Osteocyte (in vitro differentiated cells): ENCODE results near the gene UTP25. TPM values are rescaled to one million over a fixed set of nuclear protein-coding genes. Genes with fewer than 3 reads are reported as not detected.
A peak's percentile ranks its signal among the peaks of the same experiment; 100 is the strongest.

Source experiments
- DNase-seq: peaks from one replicate; pipeline ENCODE4 v3.0.0; 2021; ENCODE audit warnings: mixed read lengths; ENCODE audit not compliant: unreplicated experiment; ENCODE audit errors: extremely low spot score
- H3K27ac Mint-ChIP-seq: one replicate; pipeline ENCODE4 v1.8.0; 2021; ENCODE audit warnings: mild to moderate bottlenecking, mixed read lengths; ENCODE audit not compliant: unreplicated experiment
- H3K27me3 Mint-ChIP-seq: one replicate; pipeline ENCODE4 v1.8.0; 2021; ENCODE audit warnings: mixed read lengths; ENCODE audit not compliant: unreplicated experiment
- H3K36me3 Mint-ChIP-seq: one replicate; pipeline ENCODE4 v1.8.0; 2021; ENCODE audit warnings: mixed read lengths; ENCODE audit not compliant: unreplicated experiment
- H3K4me1 Mint-ChIP-seq: one replicate; pipeline ENCODE4 v1.8.0; 2021; ENCODE audit warnings: mixed read lengths; ENCODE audit not compliant: unreplicated experiment
- H3K4me3 Mint-ChIP-seq: one replicate; pipeline ENCODE4 v1.8.0; 2021; ENCODE audit warnings: mild to moderate bottlenecking, moderate library complexity, mixed read lengths; ENCODE audit not compliant: unreplicated experiment
- H3K9me3 Mint-ChIP-seq: one replicate; pipeline ENCODE4 v1.8.0; 2021; ENCODE audit warnings: mixed read lengths; ENCODE audit not compliant: unreplicated experiment
- total RNA-seq: library from RNA; stranded (reverse); gene quantifications from 2 replicates; pipeline ENCODE4 v1.2.1, GENCODE V29; 2021
- TF ChIP-seq, protein P1 (sequence below): fragments of 200-600 bp; sonication (generic); IDR thresholded peaks from 2 replicates; pipeline ENCODE4 v1.5.0; 2021; ENCODE audit warnings: antibody characterized with exemption, mild to moderate bottlenecking, moderate library complexity

Gene UTP25
- total RNA-seq, 1 donor from 2014 or later: 7.3 TPM

- no peaks in the 10 kb centered on the region for H3K36me3 Mint-ChIP-seq
- H3K27ac Mint-ChIP-seq: no peak overlapping the region
- no peaks in the 10 kb centered on the region for H3K9me3 Mint-ChIP-seq
- DNase-seq: no peak
- H3K27me3 Mint-ChIP-seq: peaks cover 42% of the 10 kb centered on the region
- TF ChIP-seq, protein P1, sequence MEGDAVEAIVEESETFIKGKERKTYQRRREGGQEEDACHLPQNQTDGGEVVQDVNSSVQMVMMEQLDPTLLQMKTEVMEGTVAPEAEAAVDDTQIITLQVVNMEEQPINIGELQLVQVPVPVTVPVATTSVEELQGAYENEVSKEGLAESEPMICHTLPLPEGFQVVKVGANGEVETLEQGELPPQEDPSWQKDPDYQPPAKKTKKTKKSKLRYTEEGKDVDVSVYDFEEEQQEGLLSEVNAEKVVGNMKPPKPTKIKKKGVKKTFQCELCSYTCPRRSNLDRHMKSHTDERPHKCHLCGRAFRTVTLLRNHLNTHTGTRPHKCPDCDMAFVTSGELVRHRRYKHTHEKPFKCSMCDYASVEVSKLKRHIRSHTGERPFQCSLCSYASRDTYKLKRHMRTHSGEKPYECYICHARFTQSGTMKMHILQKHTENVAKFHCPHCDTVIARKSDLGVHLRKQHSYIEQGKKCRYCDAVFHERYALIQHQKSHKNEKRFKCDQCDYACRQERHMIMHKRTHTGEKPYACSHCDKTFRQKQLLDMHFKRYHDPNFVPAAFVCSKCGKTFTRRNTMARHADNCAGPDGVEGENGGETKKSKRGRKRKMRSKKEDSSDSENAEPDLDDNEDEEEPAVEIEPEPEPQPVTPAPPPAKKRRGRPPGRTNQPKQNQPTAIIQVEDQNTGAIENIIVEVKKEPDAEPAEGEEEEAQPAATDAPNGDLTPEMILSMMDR: no peak
- peaks cover 11% of the 10 kb centered on the region for H3K4me1 Mint-ChIP-seq
- H3K4me3 Mint-ChIP-seq: no peak overlapping the region
Observed at GRCh38 chr1:209819058-209819457, 8.7 kb upstream of the UTP25 start.

GRCh38 chr1:209820986-209821385 is 6.8 kb upstream of the UTP25 start:
- H3K4me3 Mint-ChIP-seq: no peak overlapping the region
- peaks cover 43% of the 10 kb centered on the region for H3K27me3 Mint-ChIP-seq
- H3K9me3 Mint-ChIP-seq: no peaks in the 10 kb centered on the region
- no peaks in the 10 kb centered on the region for H3K36me3 Mint-ChIP-seq
- H3K27ac Mint-ChIP-seq: no peak overlapping the region
- no peak for DNase-seq
- TF ChIP-seq, protein P1: no peak
- H3K4me1 Mint-ChIP-seq: peaks cover 11% of the 10 kb centered on the region

DNA sequence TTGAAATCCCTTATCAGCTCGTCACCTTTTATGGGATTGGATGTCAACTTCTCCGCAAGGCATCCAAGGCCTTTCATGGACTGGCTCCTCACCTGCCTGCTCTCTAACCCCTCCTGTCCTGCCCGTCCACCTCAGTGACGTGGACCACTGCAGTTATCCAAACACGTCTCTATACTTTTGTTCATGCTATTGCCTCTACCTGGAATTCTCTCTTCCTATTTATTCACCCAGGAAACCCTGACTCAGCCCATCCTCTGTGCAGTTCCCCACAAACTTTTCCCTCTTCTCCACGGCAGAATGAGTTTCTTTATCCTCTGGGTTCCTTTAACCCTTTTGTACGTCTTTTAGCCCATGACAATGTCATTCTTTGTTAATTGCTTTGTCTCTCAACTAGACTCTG is 5.1 kb upstream of the UTP25 start:
- Mint-ChIP-seq H3K9me3 (no peaks in the 10 kb centered on the region), H3K36me3 (no peaks in the 10 kb centered on the region), H3K27me3 (peaks cover 31% of the 10 kb centered on the region), H3K4me1 (peaks cover 15% of the 10 kb centered on the region), H3K4me3 (no peak overlapping the region), H3K27ac (no peak overlapping the region)
- TF ChIP-seq, protein P1: no peak
- no peak for DNase-seq

DNA sequence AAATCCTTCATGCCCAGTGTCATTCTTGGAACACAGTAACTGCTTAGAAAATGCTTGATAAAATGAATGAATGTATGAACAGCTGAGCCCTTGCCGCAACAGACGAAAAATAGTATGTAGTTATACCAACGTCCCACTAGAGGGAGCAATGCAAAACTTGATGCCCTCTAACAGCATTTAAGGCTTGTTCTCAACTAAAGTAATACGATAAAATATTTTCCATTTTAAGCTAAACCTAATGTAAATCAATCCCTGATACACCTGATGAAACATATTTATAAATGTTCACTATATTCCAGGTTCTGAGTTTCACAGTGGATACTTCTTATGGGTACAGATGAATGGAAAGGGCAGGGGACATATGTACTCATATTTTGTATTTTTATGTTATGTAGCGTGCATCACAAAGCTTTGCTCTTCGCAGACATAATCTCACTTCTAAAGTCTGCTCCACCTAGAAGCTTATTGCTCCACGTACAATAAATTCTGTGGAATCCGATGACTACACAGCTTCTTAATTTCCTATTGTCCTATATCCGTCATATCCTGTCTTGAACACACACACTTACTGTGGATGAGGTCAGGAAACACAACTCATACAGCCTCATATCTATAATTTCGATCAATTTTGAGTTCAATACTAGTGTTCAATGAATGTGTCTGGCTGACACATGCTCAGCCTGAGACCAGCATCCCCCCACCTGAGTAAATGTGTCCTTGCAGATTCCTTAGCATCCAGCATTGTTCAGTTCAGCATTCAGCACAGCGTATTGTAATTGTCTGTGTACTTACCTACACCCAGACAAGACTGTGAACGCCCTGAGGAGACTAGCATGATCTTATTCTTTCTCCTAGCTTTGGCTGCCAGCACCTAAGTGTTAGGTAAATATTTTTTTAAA is 4.4 kb upstream of the UTP25 start:
- no peak for DNase-seq
- H3K4me3 Mint-ChIP-seq: peak overlapping the region; percentile 27
- no peak overlapping the region for H3K27ac Mint-ChIP-seq
- no peaks in the 10 kb centered on the region for H3K36me3 Mint-ChIP-seq
- H3K27me3 Mint-ChIP-seq: peaks cover 29% of the 10 kb centered on the region
- peaks cover 22% of the 10 kb centered on the region for H3K4me1 Mint-ChIP-seq
- no peaks in the 10 kb centered on the region for H3K9me3 Mint-ChIP-seq
- TF ChIP-seq, protein P1: peak; percentile 78

DNA sequence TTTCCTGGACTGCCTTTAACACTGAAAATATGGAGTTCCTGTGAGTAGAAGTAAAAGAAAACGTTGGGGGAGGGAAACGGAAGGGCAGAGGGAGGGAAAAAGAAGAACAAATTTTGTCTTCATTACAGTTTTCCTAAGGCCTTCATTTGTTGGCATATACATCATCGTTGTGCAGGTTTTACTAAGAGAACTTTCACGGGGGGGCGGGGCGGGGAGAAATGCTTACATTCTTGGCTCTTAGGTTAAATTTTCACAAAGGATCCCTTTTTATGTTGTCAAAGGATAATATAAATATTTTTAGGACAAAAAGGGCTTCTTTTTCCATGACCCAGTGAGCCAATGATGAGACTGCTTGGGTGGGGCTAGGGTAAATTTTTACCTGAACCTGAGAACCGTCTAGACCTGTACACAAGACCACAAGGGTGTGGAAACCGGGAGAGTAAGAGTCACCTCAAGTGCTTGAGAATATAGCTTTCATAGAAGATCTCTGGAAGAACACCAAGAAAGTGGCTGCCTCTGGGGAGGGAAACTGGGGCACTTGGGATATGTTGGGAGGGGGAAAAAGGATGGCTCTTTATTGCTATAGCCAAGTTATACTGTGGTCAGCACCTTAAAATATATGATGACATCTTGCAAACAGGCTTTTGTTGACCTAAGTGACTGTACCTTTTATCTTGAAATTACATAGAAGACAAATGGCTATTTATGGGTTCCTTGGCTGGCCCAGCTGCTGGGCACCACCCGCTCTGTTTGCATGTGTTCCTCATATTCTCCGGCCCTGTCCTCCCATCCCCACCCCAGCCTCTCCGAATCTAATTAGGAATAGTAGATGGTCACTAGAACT is 2.0 kb upstream of the UTP25 start:
- no peak for DNase-seq
- peaks cover 34% of the 10 kb centered on the region for H3K4me1 Mint-ChIP-seq
- TF ChIP-seq, protein P1: no peak
- no peak overlapping the region for H3K4me3 Mint-ChIP-seq
- H3K36me3 Mint-ChIP-seq: peaks cover 2% of the 10 kb centered on the region
- no peaks in the 10 kb centered on the region for H3K9me3 Mint-ChIP-seq
- peaks cover 14% of the 10 kb centered on the region for H3K27me3 Mint-ChIP-seq
- no peak overlapping the region for H3K27ac Mint-ChIP-seq
